ENCODE results near the gene PLPPR1.

DNA sequence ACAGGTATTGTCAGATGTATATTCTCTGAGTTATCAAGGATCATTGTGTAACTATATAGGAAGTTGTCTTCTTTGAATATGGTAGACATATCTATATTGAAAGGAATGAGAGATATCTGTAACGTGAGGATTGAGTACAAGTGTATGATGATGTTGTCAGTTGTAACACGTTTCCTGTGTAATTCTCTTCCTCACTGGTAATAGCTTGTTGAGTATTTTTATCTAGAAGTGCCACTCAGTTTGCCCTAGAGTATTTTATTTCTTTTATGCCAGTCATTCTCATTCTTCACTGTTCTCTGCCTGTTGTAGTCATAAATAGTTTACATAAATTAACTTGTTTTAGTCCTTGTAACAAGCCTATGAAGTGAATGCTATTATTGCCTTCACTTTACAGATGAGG, 184.1 kb downstream of the PLPPR1 start:
- TF ChIP-seq, protein P1, sequence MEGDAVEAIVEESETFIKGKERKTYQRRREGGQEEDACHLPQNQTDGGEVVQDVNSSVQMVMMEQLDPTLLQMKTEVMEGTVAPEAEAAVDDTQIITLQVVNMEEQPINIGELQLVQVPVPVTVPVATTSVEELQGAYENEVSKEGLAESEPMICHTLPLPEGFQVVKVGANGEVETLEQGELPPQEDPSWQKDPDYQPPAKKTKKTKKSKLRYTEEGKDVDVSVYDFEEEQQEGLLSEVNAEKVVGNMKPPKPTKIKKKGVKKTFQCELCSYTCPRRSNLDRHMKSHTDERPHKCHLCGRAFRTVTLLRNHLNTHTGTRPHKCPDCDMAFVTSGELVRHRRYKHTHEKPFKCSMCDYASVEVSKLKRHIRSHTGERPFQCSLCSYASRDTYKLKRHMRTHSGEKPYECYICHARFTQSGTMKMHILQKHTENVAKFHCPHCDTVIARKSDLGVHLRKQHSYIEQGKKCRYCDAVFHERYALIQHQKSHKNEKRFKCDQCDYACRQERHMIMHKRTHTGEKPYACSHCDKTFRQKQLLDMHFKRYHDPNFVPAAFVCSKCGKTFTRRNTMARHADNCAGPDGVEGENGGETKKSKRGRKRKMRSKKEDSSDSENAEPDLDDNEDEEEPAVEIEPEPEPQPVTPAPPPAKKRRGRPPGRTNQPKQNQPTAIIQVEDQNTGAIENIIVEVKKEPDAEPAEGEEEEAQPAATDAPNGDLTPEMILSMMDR (IDR thresholded peaks at IDR 0.05; ENCODE audit: low read length) = no peak
- TF ChIP-seq EZH2 (optimal IDR thresholded peaks at IDR 0.05; ENCODE audit: low read depth, low read length) (no peak), EZH2phosphoT487 (IDR thresholded peaks at IDR 0.05; ENCODE audit: low read length) (no peak)
